HuH-7.5 (cell line): ENCODE data around the gene C11orf86.
A peak's percentile ranks its signal among the peaks of the same experiment; 100 is the strongest.
"Not testable (repeated sequence)": the region's sequence is repeated elsewhere in the genome, so short reads cannot be mapped to it uniquely, and the experiment has no call there.

Experiments
- DNase-seq: peaks from one replicate; pipeline ENCODE4 v3.0.0; 2011; ENCODE audit warnings: low spot score

The C11orf86 gene

DNA sequence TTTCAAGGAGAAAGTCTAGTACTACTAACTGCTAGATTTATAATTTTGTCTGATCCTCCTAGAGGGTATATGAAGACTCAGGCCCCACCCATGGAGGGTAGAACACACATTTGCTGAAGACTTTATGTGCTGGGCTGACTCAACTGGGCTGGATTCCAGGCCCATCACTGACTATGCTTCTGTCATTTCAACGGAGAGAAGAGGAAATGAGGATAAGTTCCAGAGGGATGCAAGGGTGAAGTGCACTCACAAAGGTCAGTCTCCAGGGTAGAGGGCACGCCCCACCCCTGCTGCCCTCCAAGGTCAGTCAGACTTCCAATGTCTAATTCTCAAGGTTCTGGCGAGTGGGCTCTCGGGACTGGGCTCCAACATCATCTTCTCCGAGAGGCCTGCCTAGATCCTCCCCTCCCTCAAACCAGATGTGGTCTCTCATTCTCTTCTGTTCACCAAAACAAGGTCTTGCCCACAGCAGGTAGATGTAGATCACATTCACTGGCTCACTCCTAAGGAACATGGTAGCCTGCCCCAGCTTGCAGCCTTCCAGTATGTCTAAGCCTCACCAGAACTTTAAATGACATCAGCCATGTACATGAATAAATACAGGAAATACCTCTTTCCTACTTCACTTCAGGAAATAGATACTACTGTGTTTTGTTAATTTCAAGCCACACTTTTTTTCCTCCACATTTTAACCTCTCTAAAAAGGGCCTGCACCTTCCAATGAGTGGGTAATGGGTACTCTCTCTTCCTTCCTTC lies 7.3 kb upstream of the C11orf86 start:
- DNase-seq = no peak

DNA sequence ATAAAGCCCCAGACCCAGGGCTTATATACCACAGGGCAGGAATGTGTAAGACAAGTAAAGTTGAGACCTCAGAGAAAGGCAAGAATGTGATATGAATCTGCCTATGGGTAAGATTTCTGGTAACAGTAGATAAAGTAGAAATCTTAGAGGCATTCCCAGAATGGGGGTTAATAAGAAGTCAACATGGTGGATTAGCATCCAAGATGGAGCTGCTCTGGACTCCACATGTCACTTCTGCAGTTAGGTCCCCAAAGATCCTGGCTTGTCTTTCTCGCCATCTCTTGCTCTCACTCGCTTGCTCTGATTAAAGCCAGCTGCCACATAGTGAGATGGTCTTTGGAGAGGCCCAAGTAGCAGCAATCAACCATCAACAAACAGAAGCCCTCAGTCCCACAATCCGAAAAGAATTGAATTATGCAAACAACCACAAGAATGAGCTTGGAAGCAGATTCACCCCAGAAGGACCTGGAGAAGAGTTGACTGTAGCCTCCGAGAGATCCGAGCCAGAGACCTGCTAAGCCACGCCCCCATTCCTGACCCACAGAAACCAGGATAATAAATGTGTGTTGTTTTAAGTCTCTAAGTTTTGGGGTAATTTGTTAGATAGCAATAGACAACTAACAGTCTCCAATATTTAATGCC lies 5.4 kb upstream of the C11orf86 start:
- DNase-seq = no peak

DNA sequence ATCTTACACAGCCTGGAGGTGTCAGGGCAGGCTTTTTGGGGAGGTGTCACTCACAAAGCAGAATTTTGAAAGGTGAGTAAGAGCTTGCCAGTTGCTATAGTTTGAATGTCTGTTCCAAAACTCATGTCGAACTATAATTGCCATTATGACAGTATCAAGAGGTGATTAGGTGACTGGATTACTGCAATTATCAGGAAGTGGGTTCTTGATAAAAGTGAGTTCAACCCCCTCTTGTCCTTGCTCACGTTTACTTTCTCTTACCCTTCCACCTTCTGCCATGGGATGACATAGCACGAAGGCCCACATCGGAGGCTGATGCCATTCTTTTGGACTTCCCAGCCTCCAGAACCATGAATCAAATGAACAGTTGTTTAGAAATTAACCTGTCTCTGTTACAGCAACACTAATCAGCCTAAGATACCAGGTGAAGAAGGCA lies 4.7 kb upstream of the C11orf86 start:
- no peak for DNase-seq

DNA sequence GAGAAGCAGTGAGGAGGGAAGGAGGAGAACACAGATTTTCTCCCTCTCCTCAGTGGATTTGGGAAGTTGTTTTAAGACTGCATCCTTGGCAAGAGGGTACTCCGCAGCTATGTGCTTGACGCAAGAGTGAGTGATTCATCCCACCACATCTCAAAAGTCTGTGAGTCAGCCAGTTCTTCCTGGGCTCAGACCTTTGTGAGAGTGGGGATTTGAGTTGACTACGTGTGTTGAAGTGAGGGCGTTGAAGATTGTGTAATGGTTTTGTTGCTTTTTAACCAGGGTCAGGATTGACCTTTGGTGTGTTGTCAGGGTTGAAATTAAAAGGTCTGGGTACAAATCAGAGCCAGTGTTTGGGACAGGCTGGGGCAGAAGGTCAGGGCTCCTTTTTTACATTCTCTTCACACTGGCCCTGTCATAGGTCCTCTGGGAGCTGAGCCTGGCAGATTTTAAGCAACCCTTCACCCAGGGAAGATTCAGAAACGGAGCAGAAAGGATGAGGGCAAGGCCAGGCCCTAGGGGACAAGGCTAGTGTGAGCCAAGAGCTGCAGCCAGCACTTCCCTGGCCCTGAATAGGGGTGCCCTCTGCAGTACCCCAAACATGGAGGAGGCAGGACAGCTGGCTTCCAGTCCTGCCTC lies 4.2 kb upstream of the C11orf86 start:
- peak; percentile 99 for DNase-seq

DNA sequence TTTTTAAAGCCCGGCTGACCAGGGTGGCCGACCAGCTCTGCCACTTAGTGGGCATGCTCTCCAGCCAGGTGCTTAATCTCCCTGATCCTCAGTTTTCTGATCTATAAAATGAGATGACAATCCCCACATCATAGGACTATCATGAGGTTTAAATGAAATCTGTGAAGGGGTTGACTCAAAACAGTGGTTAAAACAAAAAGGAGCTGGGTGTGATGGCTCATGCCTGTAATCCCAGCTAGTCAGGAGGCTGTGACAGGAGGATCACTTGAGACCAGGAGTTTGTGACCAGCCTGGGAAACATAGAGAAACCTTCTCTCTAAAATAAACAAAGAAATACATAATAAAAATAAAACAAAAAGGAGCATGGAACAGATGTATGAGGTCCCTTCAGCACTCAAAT lies 3.6 kb upstream of the C11orf86 start:
- DNase-seq = no peak

DNA sequence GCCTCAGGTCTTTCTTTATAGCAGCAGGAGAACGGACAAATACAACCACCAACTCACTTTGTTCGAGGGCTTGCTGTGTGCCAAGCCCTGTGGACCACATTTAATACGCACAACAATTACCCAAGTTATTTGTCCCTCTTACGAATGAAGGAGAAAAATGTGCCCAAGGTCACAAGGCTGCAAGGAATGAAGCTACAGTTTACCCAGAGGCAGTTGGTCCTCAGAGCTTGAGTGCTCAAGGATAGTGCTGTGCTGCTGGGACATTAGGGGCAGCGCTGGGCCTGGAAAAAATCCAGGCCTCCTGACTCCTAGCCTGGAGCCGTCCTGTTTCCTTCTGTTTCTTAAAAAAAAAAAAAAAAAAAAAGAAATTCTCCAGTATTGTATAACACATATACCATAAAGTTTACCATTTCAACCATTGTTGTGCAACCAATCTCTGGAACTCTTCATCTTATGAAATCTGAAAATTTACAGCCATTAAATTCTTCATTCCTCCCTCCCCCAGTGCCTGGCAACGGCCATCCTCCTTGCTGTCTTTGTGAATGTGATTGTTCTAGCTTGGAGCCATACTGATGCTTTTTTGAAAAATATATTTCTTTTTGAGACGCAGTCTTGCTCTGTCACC lies 1.0 kb upstream of the C11orf86 start:
- DNase-seq = no peak

DNA sequence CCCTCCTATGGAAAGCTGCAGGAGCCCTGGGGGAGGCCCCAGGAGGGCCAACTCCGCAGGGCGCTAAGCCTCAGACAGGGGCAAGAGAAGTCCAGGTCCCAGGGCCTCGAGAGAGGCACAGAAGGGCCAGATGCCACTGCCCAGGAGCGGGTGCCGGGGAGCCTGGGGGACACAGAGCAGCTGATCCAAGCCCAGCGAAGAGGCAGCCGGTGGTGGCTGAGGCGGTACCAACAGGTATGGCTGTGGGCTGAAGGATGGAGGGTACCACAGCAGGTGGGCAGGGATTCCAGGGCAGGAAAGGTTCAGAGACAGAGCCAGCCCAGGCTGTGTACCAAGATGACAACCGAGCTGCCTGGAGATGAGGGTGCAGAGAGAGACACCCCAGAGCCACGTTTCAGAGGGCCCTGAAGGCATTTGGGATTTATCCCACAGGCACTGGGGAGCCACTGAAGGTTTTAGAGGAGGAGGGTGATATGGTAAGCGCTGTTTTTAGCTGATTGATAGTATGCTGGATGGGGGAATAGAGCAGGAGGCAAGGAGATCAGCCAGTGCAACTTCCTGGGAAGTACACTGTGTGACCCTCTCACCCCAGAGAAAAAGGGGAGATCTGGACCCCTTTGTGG lies 412 bp downstream of the C11orf86 start:
- DNase-seq = no peak

DNA sequence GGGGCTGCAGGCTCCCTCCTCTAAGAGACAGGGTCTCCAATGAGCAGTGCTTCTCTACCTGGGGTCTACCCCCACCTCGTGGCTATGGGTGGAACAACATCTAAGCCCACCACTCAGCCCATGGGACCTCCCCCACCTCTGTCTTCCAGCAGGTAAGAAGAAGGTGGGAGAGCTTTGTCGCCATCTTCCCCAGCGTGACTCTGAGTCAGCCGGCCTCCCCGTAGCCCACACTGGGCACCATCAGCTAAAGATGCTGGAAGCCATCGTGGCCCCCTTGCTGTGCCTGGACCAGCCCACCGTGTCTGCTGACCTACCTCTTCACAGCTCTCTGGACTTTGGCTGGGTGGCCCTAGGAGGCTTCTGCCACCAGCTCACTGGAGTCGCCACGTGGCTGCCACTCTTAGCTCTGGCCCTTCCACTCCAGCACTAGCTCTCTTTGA lies 944 bp downstream of the C11orf86 start:
- peak; percentile 91 for DNase-seq

DNA sequence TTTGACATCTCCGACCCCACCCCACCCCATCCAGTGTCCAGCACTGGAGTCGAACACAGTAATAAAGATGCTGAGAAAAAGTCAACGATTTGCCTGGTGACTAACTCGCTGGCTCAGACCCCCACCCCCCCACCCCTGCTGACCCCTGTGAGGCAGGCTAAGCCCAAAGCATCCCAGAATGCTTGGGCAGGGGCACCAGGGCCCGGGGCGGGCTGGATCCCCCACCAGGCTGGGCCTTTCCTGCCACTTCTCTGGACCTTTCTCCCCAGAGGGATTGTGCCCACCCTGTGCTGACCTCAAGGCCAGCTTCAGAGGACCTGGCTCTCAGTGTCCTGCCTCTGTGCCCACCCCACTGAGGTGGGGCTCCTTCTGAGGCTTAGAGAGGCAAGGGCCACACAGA lies 1.8 kb downstream of the C11orf86 start:
- DNase-seq = no peak

DNA sequence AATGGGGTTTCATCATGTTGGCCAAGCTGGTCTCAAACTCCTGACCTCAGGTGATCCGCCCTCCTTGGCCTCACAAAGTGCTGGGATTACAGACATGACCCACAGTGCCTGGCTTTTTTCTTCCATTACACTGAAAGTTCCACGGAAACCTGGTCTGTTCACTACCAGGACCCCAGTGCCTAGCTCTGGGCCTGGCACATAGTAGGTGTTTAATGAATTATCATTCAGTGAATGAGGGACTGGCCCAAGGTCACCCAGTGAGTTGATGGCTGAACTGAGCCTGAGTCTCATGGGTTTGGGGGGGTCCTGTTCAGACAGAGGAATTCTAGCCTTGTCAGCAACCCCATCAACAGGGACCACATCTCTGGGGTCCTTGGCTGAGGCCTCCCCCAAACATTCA lies 3.1 kb downstream of the C11orf86 start:
- no peak for DNase-seq

DNA sequence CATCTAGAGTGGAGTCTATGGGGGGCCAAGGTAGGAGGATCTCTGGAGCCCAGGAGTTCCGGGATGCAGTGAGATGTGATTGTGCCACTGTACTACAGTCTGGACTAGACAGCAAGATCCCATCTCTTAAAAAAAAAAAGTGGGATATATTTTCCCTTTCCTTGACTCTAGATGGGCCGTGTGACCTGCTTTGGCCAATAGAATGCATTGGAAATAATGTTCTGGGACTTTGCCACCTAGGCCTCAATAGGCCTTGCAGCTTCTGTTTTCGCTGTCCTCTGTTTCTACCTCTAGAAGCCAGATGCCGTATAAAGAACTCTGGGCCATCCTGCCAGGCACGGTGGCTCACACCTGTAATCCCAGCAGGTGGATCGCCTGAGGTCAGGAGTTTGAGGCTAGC lies 3.6 kb downstream of the C11orf86 start:
- no peak for DNase-seq

DNA sequence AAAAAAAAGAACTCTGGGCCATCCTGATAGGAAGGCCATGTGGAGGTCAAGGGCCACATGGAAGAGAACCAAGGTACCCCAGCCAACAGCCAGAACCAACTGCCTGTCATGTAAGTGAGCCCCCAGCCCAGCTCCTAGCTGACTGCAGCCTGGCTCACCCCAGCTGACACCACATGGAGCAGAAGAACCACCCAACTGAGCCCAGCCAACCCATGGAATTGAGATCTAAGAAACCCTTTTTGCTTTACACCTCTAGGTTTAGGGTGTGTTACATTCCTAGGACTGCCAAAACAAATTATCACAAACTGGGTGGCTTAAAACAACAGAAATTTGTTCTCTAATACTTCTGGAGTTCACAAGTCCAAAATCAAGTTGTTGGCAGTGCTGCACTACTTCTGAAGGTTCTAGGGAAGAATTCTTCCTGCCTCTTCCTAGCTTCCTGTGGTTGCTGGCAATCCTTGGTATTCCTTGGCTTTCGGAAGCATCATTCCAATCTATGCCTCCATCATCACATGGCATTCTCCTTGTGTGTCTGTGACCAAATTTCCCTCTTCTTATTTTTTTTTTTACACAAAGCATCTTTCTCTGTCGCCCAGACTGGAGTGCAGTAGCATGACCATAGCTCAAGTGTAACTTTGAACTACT lies 4.4 kb downstream of the C11orf86 start:
- DNase-seq = no peak

DNA sequence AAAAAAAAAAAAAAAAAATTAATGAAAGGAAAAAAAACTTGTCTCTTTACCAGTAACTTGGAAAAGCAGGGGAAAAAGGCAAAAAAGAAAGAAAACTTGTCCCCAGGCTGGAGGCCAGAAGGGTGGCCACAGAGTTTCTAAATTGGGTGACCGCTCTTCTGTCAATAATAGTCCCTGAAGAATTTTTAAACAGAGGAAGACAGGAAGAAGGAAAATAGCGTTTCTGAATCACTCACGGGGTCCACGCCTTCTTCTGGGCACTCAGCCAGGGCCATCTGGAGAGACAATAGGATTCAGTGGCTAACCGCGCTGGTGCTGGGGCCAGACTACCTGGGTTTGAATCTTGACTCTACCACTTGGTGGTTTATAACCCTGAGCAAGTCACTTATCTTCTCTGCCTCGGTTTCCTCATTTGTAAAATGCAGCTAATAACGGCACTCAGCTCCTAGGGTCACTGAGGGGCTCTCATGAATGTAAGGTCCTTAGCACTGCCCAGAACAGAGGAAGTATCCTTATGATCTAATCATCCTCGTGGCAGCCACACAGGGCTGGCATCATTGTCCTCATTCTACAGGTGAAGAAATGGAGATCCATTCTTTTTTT lies 7.0 kb downstream of the C11orf86 start:
- DNase-seq = no peak

DNA sequence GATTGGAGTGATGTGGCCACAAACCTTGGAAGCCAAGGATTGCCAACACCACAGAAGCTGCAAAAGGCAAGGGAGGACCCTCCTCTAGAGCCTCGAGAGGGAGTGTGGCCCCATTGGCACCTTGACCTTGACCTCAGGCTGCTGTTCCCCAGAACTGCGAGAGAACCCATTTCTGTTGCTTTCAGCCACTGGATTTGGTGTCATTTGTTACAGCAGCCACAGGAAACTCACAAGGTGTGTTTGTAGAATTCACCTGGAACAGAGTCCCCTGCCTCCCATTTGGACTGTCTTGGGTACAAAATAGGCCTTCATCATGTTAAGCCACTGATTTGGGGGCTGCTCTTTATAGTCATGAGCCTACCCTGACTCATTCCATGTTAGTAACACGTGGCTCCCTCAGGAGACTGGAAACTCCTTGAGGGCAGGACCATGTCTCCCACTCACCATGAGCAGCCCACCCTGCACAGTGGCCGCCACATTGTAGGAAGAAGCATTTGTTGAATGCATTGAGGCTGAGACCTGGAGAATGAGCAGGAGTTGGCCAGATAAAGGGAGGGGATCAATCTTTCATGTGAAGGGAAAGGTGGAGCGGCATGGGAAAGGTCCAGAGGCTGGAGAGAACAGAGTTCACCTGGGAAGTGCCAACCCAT lies 8.3 kb downstream of the C11orf86 start:
- no peak for DNase-seq

DNA sequence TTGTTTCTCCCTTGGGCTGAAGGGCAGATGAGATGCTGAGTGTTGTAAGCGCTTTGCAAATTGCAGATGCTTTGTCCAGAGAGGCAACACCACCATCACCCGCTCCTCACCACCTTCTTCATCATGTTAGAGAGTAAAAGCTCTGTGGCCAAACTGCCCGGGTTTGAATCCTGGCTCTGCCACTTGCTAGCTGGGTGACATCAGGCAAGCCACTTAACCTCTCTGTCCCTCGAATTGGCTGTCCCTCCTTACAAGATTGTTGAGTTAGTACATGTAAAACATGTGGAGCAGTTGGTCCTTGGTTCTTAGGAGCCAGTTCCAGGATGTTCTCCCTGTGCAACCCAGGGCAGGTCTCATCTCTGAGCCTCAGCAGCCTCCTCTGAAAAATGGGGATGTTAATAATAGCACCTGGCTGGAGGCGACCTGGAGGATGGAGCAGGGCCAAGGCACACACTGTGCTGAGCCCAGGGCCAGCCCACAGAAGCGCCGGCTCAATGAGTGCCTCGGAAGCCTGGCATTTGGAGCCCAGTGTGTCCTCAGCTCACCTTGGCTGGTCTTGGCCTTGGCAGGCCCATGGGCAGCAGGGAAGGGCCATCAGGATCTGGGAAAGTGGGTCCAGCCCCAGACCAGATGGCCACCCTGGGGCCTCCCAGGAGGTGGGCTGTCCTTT lies 10.5 kb downstream of the C11orf86 start:
- DNase-seq = no peak

DNA sequence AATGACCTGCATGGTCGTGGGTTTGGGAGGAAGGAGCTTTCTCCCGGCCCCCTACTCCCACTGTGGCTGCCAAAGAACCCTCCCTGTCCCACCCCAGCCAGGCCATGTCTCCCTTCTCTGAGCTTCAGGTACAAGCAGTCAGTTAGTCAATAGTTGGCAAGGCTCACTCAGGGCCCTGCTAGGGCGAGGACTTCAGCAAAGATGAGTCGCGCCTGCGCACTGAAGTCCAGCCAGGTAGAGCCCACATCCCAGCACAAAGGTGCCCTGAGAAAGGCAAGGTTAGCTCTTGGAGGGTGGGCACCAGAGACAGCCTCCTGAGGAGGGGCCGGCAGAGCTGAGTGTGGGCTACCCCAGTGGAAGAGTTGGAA lies 11.1 kb downstream of the C11orf86 start:
- DNase-seq = no peak

DNA sequence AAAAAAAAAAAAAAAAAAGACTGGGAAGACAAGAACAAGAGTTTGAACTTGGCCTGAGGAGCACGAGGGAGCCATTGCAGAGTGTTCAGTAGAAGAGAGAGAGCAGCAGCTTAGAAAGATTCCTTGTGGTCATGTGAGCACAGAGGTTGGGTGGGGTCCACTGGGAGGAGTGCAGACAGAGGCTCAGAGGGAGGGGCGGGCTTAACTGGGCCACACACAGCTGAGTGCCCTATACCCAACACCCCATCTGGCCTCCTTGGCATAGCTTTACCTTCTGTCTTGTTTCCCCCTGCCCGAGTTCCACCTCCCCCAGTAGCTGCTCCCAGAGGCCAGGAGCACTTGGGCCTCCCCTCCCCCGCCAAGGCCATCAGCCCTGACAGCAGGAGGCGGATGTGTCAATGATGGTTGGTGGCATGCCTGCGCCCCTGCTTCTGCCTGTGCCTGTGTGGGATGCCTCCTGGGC lies 12.1 kb downstream of the C11orf86 start:
- peak; percentile 79 for DNase-seq

DNA sequence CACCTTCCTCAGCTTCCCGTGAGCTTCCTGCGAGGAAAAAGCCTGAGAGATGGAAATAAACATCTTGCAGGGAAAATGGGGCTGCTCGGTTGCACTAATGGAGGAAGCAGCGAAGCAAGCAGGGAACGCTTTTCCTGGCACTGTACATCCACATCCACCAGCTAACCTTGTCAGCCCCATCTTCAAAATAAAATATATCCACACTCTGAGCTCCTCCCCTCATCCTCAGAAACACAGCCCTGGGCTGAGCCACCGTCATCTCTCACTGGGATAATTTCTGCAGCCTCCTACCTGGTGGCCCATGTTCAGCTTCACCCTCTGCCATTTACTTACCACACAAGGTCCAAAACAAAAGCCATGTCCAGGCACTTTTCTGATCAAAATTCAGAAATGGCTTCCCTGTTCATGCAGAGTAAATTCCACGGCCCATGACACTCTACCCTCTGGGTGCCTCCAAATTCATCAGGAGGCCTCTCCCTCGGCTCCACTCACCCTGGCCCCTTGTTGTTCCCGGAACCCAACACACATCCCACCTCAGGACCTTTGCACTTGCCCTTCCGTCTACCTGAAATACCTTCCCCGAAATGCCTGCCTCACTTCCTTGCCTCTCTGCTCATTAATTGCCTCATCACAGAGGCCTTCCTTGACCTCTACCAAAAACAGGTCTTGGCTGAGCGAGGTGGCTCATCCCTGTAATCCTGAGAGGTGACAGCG lies 13.0 kb downstream of the C11orf86 start:
- DNase-seq = no peak

DNA sequence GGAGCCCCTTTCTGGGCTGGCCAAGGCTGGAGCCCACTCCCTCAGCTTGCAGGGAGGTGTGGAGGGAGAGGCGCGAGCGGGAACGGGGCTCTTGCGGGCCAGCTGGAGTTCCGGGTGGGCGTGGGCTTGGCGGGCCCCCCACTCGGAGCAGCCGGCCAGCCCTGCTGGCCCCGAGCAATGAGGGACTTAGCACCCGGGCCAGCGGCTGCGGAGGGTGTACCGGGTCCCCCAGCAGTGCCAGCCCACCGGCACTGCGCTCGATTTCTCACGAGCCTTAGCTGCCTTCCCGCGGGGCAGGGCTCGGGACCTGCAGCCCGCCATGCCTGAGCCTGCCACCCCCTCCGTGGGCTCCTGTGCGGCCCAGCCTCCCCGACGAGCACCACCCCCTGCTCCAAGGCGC lies 13.6 kb downstream of the C11orf86 start:
- not testable (repeated sequence) for DNase-seq

DNA sequence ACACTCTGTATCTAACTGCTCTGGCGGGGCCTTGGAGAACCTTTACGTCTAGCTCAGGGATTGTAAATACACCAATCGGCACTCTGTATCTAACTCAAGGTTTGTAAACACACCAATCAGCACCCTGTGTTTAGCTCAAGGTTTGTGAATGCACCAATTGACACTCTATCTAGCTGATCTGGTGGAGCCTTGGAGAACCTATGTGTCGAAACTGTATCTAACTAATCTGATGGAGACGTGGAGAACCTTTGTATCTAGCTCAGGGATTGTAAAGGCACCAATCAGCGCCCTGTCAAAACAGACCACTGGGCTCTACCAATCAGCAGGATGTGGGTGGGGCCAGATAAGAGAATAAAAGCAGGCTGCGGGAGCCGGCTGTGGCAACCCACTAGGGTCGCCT lies 14.3 kb downstream of the C11orf86 start:
- DNase-seq = not testable (repeated sequence)
